ENCODE measurements around the gene PET100.

Gene PET100

GRCh38 chr19:7618348-7618747 lies 11.2 kb upstream of the PET100 start:
- in situ Hi-C loops (cut with HindIII; ENCODE audit: low pct_unique_long_range_greater_than_20kb, low sequenced_read_pairs) = no loop called here
- TF ChIP-seq JUND (IDR thresholded peaks at IDR 0.05; ENCODE audit: low read depth) = no peak
- DNase-seq (ENCODE audit: low read depth in 1 of 2, low spot score in 1 of 2) = peak; percentile 61 to 88

- in situ Hi-C loops (cut with HindIII; ENCODE audit: low pct_unique_long_range_greater_than_20kb, low sequenced_read_pairs) = no loop called here
- peak; percentile 47; the same call in 1 of the 2 replicates for TF ChIP-seq JUND (IDR thresholded peaks at IDR 0.05; ENCODE audit: low read depth)
- peak; percentile 88 to 98 for DNase-seq (ENCODE audit: low read depth in 1 of 2, low spot score in 1 of 2)
Observed at GRCh38 chr19:7618771-7619510, 10.7 kb upstream of the PET100 start.

GRCh38 chr19:7619671-7620441 lies 9.7 kb upstream of the PET100 start:
- TF ChIP-seq JUND (IDR thresholded peaks at IDR 0.05; ENCODE audit: low read depth) = no peak
- DNase-seq (ENCODE audit: low read depth in 1 of 2, low spot score in 1 of 2) = peak; percentile 84 to 94
- in situ Hi-C loops (cut with HindIII; ENCODE audit: low pct_unique_long_range_greater_than_20kb, low sequenced_read_pairs) = no loop called here

GRCh38 chr19:7620442-7621412 lies 8.9 kb upstream of the PET100 start:
- DNase-seq (ENCODE audit: low read depth in 1 of 2, low spot score in 1 of 2) = no peak
- TF ChIP-seq JUND (IDR thresholded peaks at IDR 0.05; ENCODE audit: low read depth) = no peak
- in situ Hi-C loops (cut with HindIII; ENCODE audit: low pct_unique_long_range_greater_than_20kb, low sequenced_read_pairs) = no loop called here

GRCh38 chr19:7622933-7623685 lies 6.5 kb upstream of the PET100 start:
- in situ Hi-C loops (cut with HindIII; ENCODE audit: low pct_unique_long_range_greater_than_20kb, low sequenced_read_pairs) = no loop called here
- DNase-seq (ENCODE audit: low read depth in 1 of 2, low spot score in 1 of 2) = no peak
- no peak for TF ChIP-seq JUND (IDR thresholded peaks at IDR 0.05; ENCODE audit: low read depth)

- in situ Hi-C loops (cut with HindIII; ENCODE audit: low pct_unique_long_range_greater_than_20kb, low sequenced_read_pairs) = no loop called here
- no peak for TF ChIP-seq JUND (IDR thresholded peaks at IDR 0.05; ENCODE audit: low read depth)
- DNase-seq (ENCODE audit: low read depth in 1 of 2, low spot score in 1 of 2) = no peak
Observed at GRCh38 chr19:7623725-7624603, 5.6 kb upstream of the PET100 start.

GRCh38 chr19:7624810-7625209 lies 4.8 kb upstream of the PET100 start:
- in situ Hi-C loops (cut with HindIII; ENCODE audit: low pct_unique_long_range_greater_than_20kb, low sequenced_read_pairs) = no loop called here
- no peak for TF ChIP-seq JUND (IDR thresholded peaks at IDR 0.05; ENCODE audit: low read depth)
- DNase-seq (ENCODE audit: low read depth in 1 of 2, low spot score in 1 of 2) = no peak

GRCh38 chr19:7625763-7626372 lies 3.7 kb upstream of the PET100 start:
- TF ChIP-seq JUND (IDR thresholded peaks at IDR 0.05; ENCODE audit: low read depth) = no peak
- in situ Hi-C loops (cut with HindIII; ENCODE audit: low pct_unique_long_range_greater_than_20kb, low sequenced_read_pairs) = no loop called here
- DNase-seq (ENCODE audit: low read depth in 1 of 2, low spot score in 1 of 2) = no peak

GRCh38 chr19:7627166-7627565 lies 2.4 kb upstream of the PET100 start:
- DNase-seq (ENCODE audit: low read depth in 1 of 2, low spot score in 1 of 2) = no peak
- TF ChIP-seq JUND (IDR thresholded peaks at IDR 0.05; ENCODE audit: low read depth) = no peak
- in situ Hi-C loops (cut with HindIII; ENCODE audit: low pct_unique_long_range_greater_than_20kb, low sequenced_read_pairs) = no loop called here

- in situ Hi-C loops (cut with HindIII; ENCODE audit: low pct_unique_long_range_greater_than_20kb, low sequenced_read_pairs) = no loop called here
- TF ChIP-seq JUND (IDR thresholded peaks at IDR 0.05; ENCODE audit: low read depth) = no peak
- no peak for DNase-seq (ENCODE audit: low read depth in 1 of 2, low spot score in 1 of 2)
Observed at GRCh38 chr19:7628589-7629311, 843 bp upstream of the PET100 start.
